Measurements from ENCODE around the gene POGLUT2. TPM values are rescaled to one million over a fixed set of nuclear protein-coding genes. Genes with fewer than 3 reads are reported as not detected.

The POGLUT2 gene
- total RNA-seq, 2 donors from 2014 or later: 0.22 to 0.37 TPM

Other genes with a start within 250 kb of the POGLUT2 start
- 100 to 1,000 TPM in 1 of 2 donors, 10 to 100 TPM in 1; 92.5 to 124 TPM for gene TPP2, start 202.0 kb downstream of the POGLUT2 start, total RNA-seq
- not detected for gene METTL21C, start 103.9 kb downstream of the POGLUT2 start, total RNA-seq
- gene TEX30, start 25.2 kb downstream of the POGLUT2 start, total RNA-seq: 1 to 10 TPM; 3.0 to 4.8 TPM
- 10 to 100 TPM in 1 of 2 donors, 1 to 10 TPM in 1; 9.9 to 10.7 TPM for gene BIVM, start 143 bp upstream of the POGLUT2 start, total RNA-seq
- 10 to 100 TPM; 76.3 to 87.3 TPM for gene ERCC5, start 47.1 kb upstream of the POGLUT2 start, total RNA-seq

All from T-helper 17 cell (primary cell).